Erythroblast (primary cell): ENCODE results near the gene KIF6.

Experiments
- GATA1 ChIP-seq: IDR thresholded peaks from 2 replicates; pipeline ENCODE4 v1.6.1; 2011; ENCODE audit warnings: low read depth, mild to moderate bottlenecking, control low read depth, low read length, moderate library complexity
- POLR2A ChIP-seq: IDR thresholded peaks from 2 replicates; pipeline ENCODE4 v1.6.1; 2011; ENCODE audit warnings: mild to moderate bottlenecking, low read length

DNA sequence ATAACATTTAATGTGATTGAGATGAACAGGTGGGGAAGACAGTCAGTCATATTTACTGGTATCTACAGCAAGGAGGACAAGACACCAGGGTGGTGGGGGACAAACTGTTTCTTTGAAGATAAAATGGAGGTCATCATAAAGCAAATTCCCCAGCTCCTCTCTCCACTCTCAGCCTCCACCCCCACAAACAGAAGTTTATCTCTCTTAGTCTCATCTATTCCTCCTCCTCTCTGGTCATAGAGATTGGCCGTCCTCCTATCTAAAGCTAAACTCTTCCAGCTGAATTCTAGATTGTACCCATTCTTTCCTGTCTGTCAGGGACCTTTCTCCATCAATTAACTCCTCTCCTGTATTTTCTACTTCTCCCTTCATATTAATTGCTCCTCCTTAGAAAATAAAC lies 71.1 kb downstream of the KIF6 start:
- TF ChIP-seq POLR2A (no peak), GATA1 (no peak)
